Measurements from ENCODE around the gene GRID2. TPM values are rescaled to one million over a fixed set of nuclear protein-coding genes. Genes with fewer than 3 reads are reported as not detected.

The GRID2 gene
- total RNA-seq, 1 donor from 2014 or later, result 1.3 TPM

- Mint-ChIP-seq H3K4me1 (peaks cover 32% of the 10 kb centered on the region), H3K27ac (ENCODE audit: unreplicated experiment) (no peak overlapping the region), H3K27me3 (ENCODE audit: low read depth) (no peaks in the 10 kb centered on the region), H3K36me3 (ENCODE audit: low read depth) (no peaks in the 10 kb centered on the region), H3K4me3 (no peak overlapping the region), H3K9me3 (no peaks in the 10 kb centered on the region)
- DNase-seq (ENCODE audit: low read depth, low spot score), result no peak
- TF ChIP-seq CTCF (conservative IDR thresholded peaks at IDR 0.05), result no peak
These were observed 1445.6 kb downstream of the GRID2 start for GRCh38 chr4:93749292-93749761.

- Mint-ChIP-seq H3K4me3 (no peak overlapping the region), H3K9me3 (no peaks in the 10 kb centered on the region), H3K27me3 (ENCODE audit: low read depth) (no peaks in the 10 kb centered on the region), H3K4me1 (peaks cover 32% of the 10 kb centered on the region), H3K27ac (ENCODE audit: unreplicated experiment) (no peak overlapping the region), H3K36me3 (ENCODE audit: low read depth) (no peaks in the 10 kb centered on the region)
- no peak for DNase-seq (ENCODE audit: low read depth, low spot score)
- TF ChIP-seq CTCF (conservative IDR thresholded peaks at IDR 0.05), result no peak
These were observed 1447.6 kb downstream of the GRID2 start for GRCh38 chr4:93751411-93751810.

GRCh38 chr4:93756101-93756500 is 1452.3 kb downstream of the GRID2 start:
- DNase-seq (ENCODE audit: low read depth, low spot score), result no peak
- Mint-ChIP-seq H3K4me3 (no peak overlapping the region), H3K27me3 (ENCODE audit: low read depth) (no peaks in the 10 kb centered on the region), H3K4me1 (peaks cover 8% of the 10 kb centered on the region), H3K27ac (ENCODE audit: unreplicated experiment) (no peak overlapping the region), H3K9me3 (no peaks in the 10 kb centered on the region), H3K36me3 (ENCODE audit: low read depth) (no peaks in the 10 kb centered on the region)
- no peak for TF ChIP-seq CTCF (conservative IDR thresholded peaks at IDR 0.05)

- Mint-ChIP-seq H3K4me1 (peaks cover 2% of the 10 kb centered on the region), H3K36me3 (ENCODE audit: low read depth) (no peaks in the 10 kb centered on the region), H3K27ac (ENCODE audit: unreplicated experiment) (no peak overlapping the region), H3K27me3 (ENCODE audit: low read depth) (no peaks in the 10 kb centered on the region), H3K4me3 (no peak overlapping the region), H3K9me3 (no peaks in the 10 kb centered on the region)
- no peak for DNase-seq (ENCODE audit: low read depth, low spot score)
- no peak for TF ChIP-seq CTCF (conservative IDR thresholded peaks at IDR 0.05)
These were observed 1455.7 kb downstream of the GRID2 start for GRCh38 chr4:93759506-93759905.

- Mint-ChIP-seq H3K4me1 (peaks cover 5% of the 10 kb centered on the region), H3K27me3 (ENCODE audit: low read depth) (no peaks in the 10 kb centered on the region), H3K9me3 (no peaks in the 10 kb centered on the region), H3K36me3 (ENCODE audit: low read depth) (no peaks in the 10 kb centered on the region), H3K4me3 (no peak overlapping the region), H3K27ac (ENCODE audit: unreplicated experiment) (no peak overlapping the region)
- no peak for TF ChIP-seq CTCF (conservative IDR thresholded peaks at IDR 0.05)
- DNase-seq (ENCODE audit: low read depth, low spot score), result no peak
These were observed 1456.5 kb downstream of the GRID2 start for GRCh38 chr4:93760284-93760683.

GRCh38 chr4:93761286-93761685 is 1457.5 kb downstream of the GRID2 start:
- no peak for TF ChIP-seq CTCF (conservative IDR thresholded peaks at IDR 0.05)
- Mint-ChIP-seq H3K27me3 (ENCODE audit: low read depth) (no peaks in the 10 kb centered on the region), H3K36me3 (ENCODE audit: low read depth) (no peaks in the 10 kb centered on the region), H3K4me3 (no peak overlapping the region), H3K9me3 (no peaks in the 10 kb centered on the region), H3K27ac (ENCODE audit: unreplicated experiment) (no peak overlapping the region), H3K4me1 (peaks cover 5% of the 10 kb centered on the region)
- DNase-seq (ENCODE audit: low read depth, low spot score), result no peak

Measured in neural crest cell (in vitro differentiated cells).